ENCODE data around the gene MCUB. TPM values are rescaled to one million over a fixed set of nuclear protein-coding genes. Genes with fewer than 3 reads are reported as not detected.
A peak's percentile ranks its signal among the peaks of the same experiment; 100 is the strongest.
"Not testable (repeated sequence)": the region's sequence is repeated elsewhere in the genome, so short reads cannot be mapped to it uniquely, and the experiment has no call there.

MCUB gene
- total RNA-seq = 14.8 TPM
- long read RNA-seq, transcript MCUB-201 (8 exons, 2,278 nt) = major isoform, 23 of 37 reads
- long read RNA-seq, partial matches to known transcripts = 0 of 37 reads
- long read RNA-seq, other reads (novel, unspliced or antisense) = 14 of 37 reads

DNA sequence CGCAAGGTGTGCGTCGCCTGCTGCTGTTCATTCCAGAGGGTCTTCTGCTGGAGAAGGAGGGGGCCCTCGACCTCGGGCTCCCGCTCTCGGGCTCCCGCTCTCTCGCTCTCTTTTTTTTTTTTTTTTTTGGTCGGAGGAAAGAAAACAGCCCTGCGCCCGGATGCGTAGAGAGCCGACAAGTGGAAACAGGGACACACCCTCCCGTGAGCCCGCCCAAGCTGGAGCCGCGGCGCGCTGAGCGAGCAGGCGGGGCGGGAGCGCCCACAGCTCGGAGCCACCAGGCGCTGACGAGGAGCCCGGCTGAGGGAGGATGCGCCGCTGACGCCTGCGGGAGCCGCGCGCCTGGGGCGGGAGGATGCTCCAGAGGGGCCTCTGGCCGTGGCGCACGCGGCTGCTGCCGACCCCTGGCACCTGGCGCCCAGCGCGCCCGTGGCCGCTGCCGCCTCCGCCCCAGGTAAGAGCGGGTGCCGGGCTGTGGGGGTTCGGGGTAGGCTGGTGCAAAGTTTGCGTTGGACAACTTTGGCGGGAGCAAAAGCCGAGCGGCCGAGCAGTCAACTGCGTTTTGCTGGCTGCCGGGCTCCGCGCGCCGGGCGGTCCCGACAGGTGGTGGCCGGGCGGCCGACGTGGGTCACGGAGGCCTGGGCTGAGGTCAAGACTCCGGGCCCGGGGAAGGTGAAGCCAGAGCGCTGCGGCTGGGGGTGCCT is at the start of gene MCUB:
Gene MCUB, plus strand, starts transcription at position 264 of the 704 bp plus-strand sequence. Its CDS starts 92 bp downstream, at position 356.
- Histone ChIP-seq H3K27ac (peak within 1 kb of the TSS; percentile 76), H3K9me3 (no peaks in the 10 kb centered on the region), H3K4me1 (peaks cover 9% of the 10 kb centered on the region), H3K4me3 (peak within 1 kb of the TSS; percentile 69), H3K27me3 (no peaks in the 10 kb centered on the region), H3K36me3 (no peaks in the 10 kb centered on the region)
- DNase-seq = peak; percentile 93
- peak; percentile 98 for ATAC-seq
- intact Hi-C loops (cut with DNase I) = no loop called here
- TF ChIP-seq, protein P1, sequence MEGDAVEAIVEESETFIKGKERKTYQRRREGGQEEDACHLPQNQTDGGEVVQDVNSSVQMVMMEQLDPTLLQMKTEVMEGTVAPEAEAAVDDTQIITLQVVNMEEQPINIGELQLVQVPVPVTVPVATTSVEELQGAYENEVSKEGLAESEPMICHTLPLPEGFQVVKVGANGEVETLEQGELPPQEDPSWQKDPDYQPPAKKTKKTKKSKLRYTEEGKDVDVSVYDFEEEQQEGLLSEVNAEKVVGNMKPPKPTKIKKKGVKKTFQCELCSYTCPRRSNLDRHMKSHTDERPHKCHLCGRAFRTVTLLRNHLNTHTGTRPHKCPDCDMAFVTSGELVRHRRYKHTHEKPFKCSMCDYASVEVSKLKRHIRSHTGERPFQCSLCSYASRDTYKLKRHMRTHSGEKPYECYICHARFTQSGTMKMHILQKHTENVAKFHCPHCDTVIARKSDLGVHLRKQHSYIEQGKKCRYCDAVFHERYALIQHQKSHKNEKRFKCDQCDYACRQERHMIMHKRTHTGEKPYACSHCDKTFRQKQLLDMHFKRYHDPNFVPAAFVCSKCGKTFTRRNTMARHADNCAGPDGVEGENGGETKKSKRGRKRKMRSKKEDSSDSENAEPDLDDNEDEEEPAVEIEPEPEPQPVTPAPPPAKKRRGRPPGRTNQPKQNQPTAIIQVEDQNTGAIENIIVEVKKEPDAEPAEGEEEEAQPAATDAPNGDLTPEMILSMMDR (IDR thresholded peaks at IDR 0.05) = no peak

- no peak overlapping the region for H3K27ac ChIP-seq
- TF ChIP-seq, protein P1 (IDR thresholded peaks at IDR 0.05) = no peak
- H3K4me1 ChIP-seq = no peaks in the 10 kb centered on the region
- intact Hi-C loops (cut with DNase I) = no loop called here
- no peaks in the 10 kb centered on the region for H3K9me3 ChIP-seq
- ATAC-seq (no peak), DNase-seq (no peak)
- H3K4me3 ChIP-seq = no peak overlapping the region
- H3K27me3 ChIP-seq = no peaks in the 10 kb centered on the region
- peaks cover 85% of the 10 kb centered on the region for H3K36me3 ChIP-seq
Observed at GRCh38 chr4:109510687-109511086, 49.4 kb upstream of the MCUB start.

GRCh38 chr4:109511414-109511813 is 48.6 kb upstream of the MCUB start:
- Histone ChIP-seq H3K4me3 (no peak overlapping the region), H3K4me1 (no peaks in the 10 kb centered on the region), H3K27me3 (no peaks in the 10 kb centered on the region), H3K27ac (no peak overlapping the region), H3K9me3 (no peaks in the 10 kb centered on the region), H3K36me3 (peaks cover 90% of the 10 kb centered on the region)
- TF ChIP-seq, protein P1 (IDR thresholded peaks at IDR 0.05) = no peak
- DNase-seq (no peak), ATAC-seq (no peak)
- intact Hi-C loops (cut with DNase I) = no loop called here

GRCh38 chr4:109513368-109513767 is 46.7 kb upstream of the MCUB start:
- H3K27ac ChIP-seq; intact Hi-C loops (cut with DNase I); H3K9me3 ChIP-seq; DNase-seq; H3K4me1 ChIP-seq; H3K4me3 ChIP-seq; ATAC-seq; H3K27me3 ChIP-seq: not testable (repeated sequence)
- H3K36me3 ChIP-seq = peaks cover 91% of the 10 kb centered on the region

DNA sequence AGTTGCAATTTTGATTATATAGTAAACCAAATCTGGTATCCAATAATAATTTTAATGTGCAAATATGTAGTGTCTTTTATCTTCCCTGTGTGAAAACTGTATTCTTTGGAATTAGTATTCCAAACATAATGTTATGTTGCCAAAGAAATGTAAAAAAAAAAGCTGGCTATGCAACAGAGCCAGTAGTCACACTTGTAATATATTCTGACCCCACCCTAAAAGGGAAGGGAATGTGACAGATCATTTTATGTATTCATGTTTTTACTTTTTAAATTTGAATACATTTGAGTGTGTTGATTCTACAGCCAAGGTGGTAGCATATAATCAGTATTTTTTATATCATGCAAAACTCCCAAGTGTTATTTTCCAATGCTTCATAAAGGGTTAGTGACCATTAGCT is 27.9 kb upstream of the MCUB start:
- Histone ChIP-seq H3K36me3 (peaks cover 89% of the 10 kb centered on the region), H3K27me3 (no peaks in the 10 kb centered on the region), H3K4me1 (no peaks in the 10 kb centered on the region), H3K9me3 (no peaks in the 10 kb centered on the region), H3K27ac (no peak overlapping the region), H3K4me3 (no peak overlapping the region)
- TF ChIP-seq, protein P1 (IDR thresholded peaks at IDR 0.05) = no peak
- ATAC-seq = no peak
- no peak for DNase-seq
- intact Hi-C loops (cut with DNase I) = no loop called here

DNA sequence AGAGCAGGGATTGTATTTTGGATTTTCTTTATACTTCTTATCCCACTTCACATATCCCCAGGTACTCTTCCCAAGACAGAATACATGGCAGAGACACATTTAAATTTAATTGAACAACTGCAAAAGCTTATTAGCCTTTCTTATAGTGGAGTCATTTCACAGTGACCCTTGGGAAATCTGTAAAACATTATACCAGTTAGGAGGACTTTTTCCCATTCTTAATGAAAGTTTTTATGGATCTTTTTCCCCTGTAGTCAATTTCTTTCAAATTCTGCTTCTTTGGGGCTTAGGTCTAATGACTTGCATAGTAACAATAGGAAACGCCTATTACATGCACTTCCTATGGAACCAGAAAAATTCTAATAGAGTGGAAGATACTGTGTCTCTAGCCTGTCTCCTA is 14.6 kb upstream of the MCUB start:
- no peak overlapping the region for H3K4me3 ChIP-seq
- no peaks in the 10 kb centered on the region for H3K9me3 ChIP-seq
- H3K27ac ChIP-seq = no peak overlapping the region
- intact Hi-C loops (cut with DNase I) = no loop called here
- H3K4me1 ChIP-seq = no peaks in the 10 kb centered on the region
- H3K36me3 ChIP-seq = peaks cover 24% of the 10 kb centered on the region
- ATAC-seq (no peak), DNase-seq (no peak)
- TF ChIP-seq, protein P1 (IDR thresholded peaks at IDR 0.05) = no peak
- no peaks in the 10 kb centered on the region for H3K27me3 ChIP-seq

All from upper lobe of right lung (tissue), 1 donor.